ENCODE measurements around the gene SLC38A2. TPM values are rescaled to one million over a fixed set of nuclear protein-coding genes. Genes with fewer than 3 reads are reported as not detected.

Gene SLC38A2
- total RNA-seq, 1 experiment from 2014 or later: 453 TPM

DNA sequence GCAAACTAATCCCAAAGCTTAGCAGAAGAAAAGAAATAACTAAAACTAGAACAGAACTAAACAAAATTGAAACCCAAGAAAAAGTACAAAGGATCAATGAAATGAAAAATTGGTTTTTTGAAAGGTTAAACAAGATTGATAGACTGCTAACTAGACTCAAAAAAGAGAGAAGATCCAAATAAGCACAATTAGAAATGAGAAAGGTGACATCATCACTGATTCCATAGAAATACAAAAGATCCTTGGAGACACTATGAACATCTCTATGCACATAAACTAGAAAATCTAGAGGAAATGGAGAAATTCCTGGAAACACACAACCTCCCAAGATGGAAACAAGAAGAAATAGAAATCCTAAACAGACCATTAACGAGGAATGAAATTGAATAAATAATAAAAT, 47.1 kb upstream of the SLC38A2 start:
- Histone ChIP-seq H3K23me2 (ENCODE audit: insufficient read length, low read depth, low read length, poor library complexity, severe bottlenecking) (no peaks in the 10 kb centered on the region), H4K91ac (ENCODE audit: insufficient read length, low read depth, low read length) (no peak overlapping the region), H2BK120ac (ENCODE audit: low read depth, low read length, poor library complexity, severe bottlenecking) (no peak overlapping the region), H3K14ac (ENCODE audit: insufficient read depth, low read length) (no peak overlapping the region), H3K79me2 (ENCODE audit: insufficient read depth, low read length) (no peaks in the 10 kb centered on the region), H2AFZ (ENCODE audit: low read length) (no peak overlapping the region), H3K4me1 (ENCODE audit: insufficient read depth, low read length) (no peaks in the 10 kb centered on the region), H2BK20ac (ENCODE audit: low read depth, low read length, poor library complexity, severe bottlenecking) (no peak overlapping the region), H3K4me2 (ENCODE audit: insufficient read depth, insufficient read length, low read length) (no peak overlapping the region), H4K20me1 (ENCODE audit: control insufficient read depth, insufficient read depth, insufficient read length) (no peaks in the 10 kb centered on the region), H3K4ac (ENCODE audit: low read depth, low read length) (no peak overlapping the region), H3K79me1 (ENCODE audit: insufficient read depth, low read depth, low read length, poor library complexity, severe bottlenecking) (no peaks in the 10 kb centered on the region), H3K18ac (ENCODE audit: insufficient read length, low read depth, low read length) (no peak overlapping the region), H4K5ac (ENCODE audit: insufficient read length, low read depth, low read length) (no peak overlapping the region), H3K27me3 (ENCODE audit: insufficient read depth, low read length) (no peaks in the 10 kb centered on the region), H3K9me3 (ENCODE audit: control insufficient read depth, low read depth, low read length) (no peaks in the 10 kb centered on the region), H2BK5ac (ENCODE audit: insufficient read length, low read length) (no peak overlapping the region), H3K23ac (ENCODE audit: insufficient read length, low read depth, low read length) (no peak overlapping the region), H2BK15ac (ENCODE audit: low read depth, low read length) (no peak overlapping the region), H3K56ac (ENCODE audit: insufficient read length, low read depth, low read length) (no peak overlapping the region), H2BK12ac (ENCODE audit: insufficient read length, low read depth, low read length) (no peak overlapping the region), H3K9ac (ENCODE audit: extremely low read depth, insufficient read length, low read length) (no peak overlapping the region), H2AK5ac (ENCODE audit: insufficient read length, low read length) (no peak overlapping the region), H3K27ac (ENCODE audit: insufficient read length, low read depth, low read length) (no peak overlapping the region), H4K8ac (replicated peaks; ENCODE audit: insufficient read length, low read depth, low read length) (no peak overlapping the region), H3T11ph (ENCODE audit: low read length) (no peak overlapping the region)
- WGBS (ENCODE audit: extremely low coverage, insufficient read length, low lambda C conversion rate): no CpG with 5 or more reads among the region's 1 CpG
- no peaks in the 10 kb centered on the region for H3K27me3 Mint-ChIP-seq (ENCODE audit: low read depth)
- DNase-seq: no peak
- peaks cover 25 to 46% (median 26%) of the 10 kb centered on the region in 3 experiments for H3K36me3 Mint-ChIP-seq (ENCODE audit: insufficient read depth in 1 of 3, low read depth in 3 of 3)
- TF ChIP-seq, protein P1, sequence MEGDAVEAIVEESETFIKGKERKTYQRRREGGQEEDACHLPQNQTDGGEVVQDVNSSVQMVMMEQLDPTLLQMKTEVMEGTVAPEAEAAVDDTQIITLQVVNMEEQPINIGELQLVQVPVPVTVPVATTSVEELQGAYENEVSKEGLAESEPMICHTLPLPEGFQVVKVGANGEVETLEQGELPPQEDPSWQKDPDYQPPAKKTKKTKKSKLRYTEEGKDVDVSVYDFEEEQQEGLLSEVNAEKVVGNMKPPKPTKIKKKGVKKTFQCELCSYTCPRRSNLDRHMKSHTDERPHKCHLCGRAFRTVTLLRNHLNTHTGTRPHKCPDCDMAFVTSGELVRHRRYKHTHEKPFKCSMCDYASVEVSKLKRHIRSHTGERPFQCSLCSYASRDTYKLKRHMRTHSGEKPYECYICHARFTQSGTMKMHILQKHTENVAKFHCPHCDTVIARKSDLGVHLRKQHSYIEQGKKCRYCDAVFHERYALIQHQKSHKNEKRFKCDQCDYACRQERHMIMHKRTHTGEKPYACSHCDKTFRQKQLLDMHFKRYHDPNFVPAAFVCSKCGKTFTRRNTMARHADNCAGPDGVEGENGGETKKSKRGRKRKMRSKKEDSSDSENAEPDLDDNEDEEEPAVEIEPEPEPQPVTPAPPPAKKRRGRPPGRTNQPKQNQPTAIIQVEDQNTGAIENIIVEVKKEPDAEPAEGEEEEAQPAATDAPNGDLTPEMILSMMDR (conservative IDR thresholded peaks at IDR 0.05): no peak
- H3K4me3 Mint-ChIP-seq: no peak overlapping the region
- H3K27ac Mint-ChIP-seq: no peak overlapping the region
- H3K4me1 Mint-ChIP-seq: no peaks in the 10 kb centered on the region
- H3K9me3 Mint-ChIP-seq: peaks cover 25 to 27% of the 10 kb centered on the region in 2 experiments
